MM.1S (cell line): ENCODE data around the gene PARVA.

Source experiments
- EZH2phosphoT487 ChIP-seq: fragments of 300-600 bp; sonication (generic); IDR thresholded peaks from 2 replicates; pipeline ENCODE4 v1.6.1; 2018; ENCODE audit warnings: antibody characterized with exemption, low read length
- TF ChIP-seq, protein P1 (sequence below): fragments of 300-600 bp; sonication (generic); IDR thresholded peaks from 2 replicates; pipeline ENCODE4 v1.5.1; 2016; ENCODE audit warnings: antibody characterized with exemption, low read length, mixed read lengths

GRCh38 chr11:12529041-12529440, 151.7 kb downstream of the PARVA start:
- TF ChIP-seq, protein P1, sequence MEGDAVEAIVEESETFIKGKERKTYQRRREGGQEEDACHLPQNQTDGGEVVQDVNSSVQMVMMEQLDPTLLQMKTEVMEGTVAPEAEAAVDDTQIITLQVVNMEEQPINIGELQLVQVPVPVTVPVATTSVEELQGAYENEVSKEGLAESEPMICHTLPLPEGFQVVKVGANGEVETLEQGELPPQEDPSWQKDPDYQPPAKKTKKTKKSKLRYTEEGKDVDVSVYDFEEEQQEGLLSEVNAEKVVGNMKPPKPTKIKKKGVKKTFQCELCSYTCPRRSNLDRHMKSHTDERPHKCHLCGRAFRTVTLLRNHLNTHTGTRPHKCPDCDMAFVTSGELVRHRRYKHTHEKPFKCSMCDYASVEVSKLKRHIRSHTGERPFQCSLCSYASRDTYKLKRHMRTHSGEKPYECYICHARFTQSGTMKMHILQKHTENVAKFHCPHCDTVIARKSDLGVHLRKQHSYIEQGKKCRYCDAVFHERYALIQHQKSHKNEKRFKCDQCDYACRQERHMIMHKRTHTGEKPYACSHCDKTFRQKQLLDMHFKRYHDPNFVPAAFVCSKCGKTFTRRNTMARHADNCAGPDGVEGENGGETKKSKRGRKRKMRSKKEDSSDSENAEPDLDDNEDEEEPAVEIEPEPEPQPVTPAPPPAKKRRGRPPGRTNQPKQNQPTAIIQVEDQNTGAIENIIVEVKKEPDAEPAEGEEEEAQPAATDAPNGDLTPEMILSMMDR = no peak
- TF ChIP-seq EZH2phosphoT487 = no peak
